Kidney tubule cell (primary cell): Measurements from ENCODE around the gene AFG1L.
"Not testable (repeated sequence)": the region's sequence is repeated elsewhere in the genome, so short reads cannot be mapped to it uniquely, and the experiment has no call there.

Experiments used
- DNase-seq: peaks from one replicate; pipeline ENCODE4 v3.0.0-alpha.2; 2018; ENCODE audit warnings: low spot score

Gene AFG1L

GRCh38 chr6:108288742-108289141 is 6.1 kb upstream of the AFG1L start:
- no peak for DNase-seq

- no peak for DNase-seq
Measured at GRCh38 chr6:108291091-108291490, 3.8 kb upstream of the AFG1L start.

DNA sequence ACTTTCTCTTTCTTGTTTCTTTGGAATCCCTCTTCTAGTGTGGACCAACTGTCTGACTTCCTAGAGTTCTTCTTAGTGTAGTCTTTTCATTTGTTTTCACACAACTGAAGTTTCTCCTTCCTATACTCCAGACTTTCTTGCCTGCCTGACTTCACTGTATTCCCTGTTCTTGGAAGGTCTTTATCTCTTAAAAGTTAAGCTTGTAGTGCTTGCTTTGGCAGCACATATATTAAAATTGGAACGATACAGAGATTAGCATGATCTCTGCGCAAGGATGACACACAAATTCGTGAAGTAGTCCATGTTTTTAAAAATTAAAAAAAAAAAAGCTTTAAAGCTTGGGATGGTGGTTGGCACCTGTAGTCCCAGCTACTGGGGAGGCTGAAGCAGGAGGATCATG is 2.3 kb upstream of the AFG1L start:
- DNase-seq = not testable (repeated sequence)

DNA sequence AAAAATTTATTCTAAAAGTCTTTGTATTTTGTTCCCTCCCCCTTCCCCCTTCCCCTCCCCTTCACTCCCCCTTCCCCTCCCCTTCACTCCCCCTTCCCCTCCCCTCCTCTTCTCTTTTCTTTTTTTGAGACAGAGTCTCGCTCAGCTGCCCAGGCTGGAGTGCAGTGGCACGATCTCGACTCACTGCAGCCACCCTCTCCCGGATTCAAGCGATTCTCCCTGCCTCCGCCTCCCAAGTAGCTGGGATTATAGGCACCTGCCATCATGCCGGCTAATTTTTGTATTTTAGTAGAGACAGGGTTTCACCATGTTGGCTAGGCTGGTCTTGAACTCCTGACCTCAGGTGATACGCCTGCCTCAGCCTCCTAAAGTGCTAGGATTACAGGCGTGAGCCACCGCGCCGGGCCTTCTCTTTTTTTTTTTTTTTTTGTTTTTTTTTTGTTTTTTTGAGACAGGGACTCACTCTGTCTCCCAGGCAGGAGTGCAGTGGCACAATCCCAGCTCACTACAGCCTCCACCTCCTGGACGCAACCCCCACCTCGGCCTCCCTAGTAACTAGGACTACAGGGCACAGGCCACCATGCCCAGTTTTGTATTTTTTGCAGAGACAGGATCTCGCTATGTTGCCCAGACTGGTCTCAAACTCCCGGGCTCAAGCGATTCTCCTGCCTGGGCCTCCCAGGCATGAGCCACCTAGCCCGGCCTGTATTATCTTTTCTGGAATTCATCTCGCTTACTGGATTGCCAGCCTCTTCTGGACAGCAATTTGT is 1.1 kb upstream of the AFG1L start:
- DNase-seq = no peak

GRCh38 chr6:108294297-108294726 is 542 bp upstream of the AFG1L start:
- no peak for DNase-seq

GRCh38 chr6:108295676-108296075 is 822 bp downstream of the AFG1L start:
- no peak for DNase-seq

DNA sequence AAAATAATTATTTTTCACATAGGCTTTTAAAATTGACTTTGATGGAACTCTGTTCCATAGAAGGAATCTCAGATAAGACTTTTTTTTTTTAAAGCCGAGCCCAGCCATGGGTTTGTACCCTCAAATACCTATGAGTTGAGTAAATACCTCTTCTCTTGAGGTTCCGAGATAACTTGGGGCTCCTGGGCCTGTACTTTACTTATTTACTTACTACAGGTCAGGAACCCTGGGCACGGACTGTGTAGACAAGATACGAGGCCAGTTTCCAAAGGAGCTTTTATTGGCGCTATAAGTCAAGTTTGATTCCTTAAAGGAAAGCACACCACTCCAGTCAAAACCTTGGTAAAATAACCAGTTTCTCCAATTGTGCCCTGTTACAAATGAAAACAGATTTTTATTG is 7.5 kb downstream of the AFG1L start:
- DNase-seq = no peak

- DNase-seq = no peak
Measured at GRCh38 chr6:108304646-108305045, 9.8 kb downstream of the AFG1L start.

DNA sequence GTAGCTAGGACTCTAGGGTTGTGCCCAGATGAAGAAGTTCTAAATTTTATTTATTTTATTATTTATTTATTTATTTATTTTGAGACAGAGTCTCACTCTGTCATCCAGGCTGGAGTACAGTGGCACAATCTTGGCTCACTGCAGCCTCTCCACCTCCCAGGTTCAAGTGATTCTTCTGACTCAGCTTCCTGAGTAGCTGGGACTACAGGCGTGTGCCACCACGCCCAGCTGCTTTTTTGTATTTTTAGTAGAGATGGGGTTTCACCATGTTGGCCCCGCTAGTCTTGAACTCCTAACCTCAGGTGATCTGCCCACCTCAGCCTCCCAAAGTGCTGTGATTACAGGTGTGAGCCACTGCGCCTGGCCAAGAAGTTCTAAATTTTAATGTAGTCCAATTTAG is 13.8 kb downstream of the AFG1L start:
- DNase-seq = not testable (repeated sequence)

DNA sequence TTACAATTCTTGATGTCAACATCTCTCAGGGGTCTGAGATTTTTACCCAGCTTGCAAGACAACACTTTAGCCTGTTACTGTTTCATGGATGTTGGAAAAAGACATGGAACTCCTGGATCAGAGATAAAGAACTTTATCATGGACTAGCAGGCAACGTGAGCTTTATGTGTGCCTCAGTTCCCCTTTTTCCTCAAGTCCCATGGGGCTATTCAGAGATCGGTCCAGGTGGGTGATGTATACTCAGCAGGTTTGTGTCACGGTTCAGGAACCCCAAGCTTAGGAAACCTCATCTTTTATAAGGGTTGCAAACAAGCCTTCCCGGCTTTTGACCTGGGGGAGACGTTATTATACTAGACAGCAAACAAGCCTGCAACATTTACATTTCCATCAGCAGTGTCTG is 15.0 kb downstream of the AFG1L start:
- no peak for DNase-seq

- no peak for DNase-seq
Measured at GRCh38 chr6:108312605-108313004, 17.8 kb downstream of the AFG1L start.

DNA sequence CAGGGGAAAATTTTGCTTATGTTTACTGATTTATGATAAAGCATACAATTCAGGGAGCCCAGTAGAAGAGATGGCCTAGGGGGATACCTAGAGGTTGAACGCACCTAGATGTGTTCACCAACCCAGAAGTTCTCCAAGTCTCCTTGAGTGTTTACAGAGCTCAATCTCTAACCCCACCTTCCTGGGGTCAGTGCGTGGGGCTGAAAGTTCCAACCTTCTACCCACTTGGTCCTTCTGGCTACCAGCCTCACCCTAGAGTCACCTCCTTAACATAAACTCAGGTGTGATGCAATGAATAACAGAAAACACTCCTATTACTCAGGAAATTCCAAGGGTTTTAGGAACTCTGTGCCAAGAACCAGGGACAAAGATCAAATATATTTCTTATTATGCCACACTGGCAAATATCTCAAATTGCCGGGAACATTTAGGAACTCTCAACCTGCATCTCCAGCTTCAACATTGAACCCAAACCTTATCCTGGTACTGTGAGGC is 26.4 kb downstream of the AFG1L start:
- no peak for DNase-seq

- no peak for DNase-seq
Measured at GRCh38 chr6:108322728-108323127, 27.9 kb downstream of the AFG1L start.

DNA sequence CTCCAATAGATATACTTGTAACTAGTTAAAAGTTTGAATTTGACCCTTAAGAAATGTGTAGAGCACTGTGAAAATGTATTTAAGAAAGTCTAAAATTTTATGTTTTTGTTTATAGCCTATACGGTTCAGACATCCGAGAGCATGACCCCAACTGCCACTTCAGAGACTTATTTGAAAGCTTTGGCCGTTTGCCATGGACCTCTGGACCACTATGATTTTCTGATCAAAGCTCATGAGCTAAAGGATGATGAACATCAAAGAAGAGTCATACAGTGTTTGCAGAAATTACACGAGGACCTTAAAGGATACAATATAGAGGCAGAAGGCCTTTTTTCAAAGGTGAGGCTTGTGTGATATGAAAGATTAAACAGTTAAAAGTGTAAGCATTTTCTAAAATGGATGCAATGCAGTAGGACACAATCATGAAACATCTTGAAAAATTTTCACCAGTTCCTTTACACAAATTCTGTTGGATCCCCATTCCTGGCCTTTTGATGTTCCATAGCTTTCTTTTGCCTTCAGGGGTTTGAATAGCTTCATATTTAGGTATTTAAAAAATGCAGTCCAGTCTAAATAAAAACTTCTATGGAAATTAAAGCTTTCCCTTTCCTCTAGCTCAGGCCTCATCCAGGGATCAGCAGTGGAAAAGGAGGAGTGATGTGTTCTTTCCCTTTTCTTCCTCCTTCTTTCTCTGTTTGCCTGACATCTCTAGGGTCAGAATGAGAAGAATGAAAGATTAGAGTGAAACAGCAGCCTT is 29.0 kb downstream of the AFG1L start:
- DNase-seq = no peak

DNA sequence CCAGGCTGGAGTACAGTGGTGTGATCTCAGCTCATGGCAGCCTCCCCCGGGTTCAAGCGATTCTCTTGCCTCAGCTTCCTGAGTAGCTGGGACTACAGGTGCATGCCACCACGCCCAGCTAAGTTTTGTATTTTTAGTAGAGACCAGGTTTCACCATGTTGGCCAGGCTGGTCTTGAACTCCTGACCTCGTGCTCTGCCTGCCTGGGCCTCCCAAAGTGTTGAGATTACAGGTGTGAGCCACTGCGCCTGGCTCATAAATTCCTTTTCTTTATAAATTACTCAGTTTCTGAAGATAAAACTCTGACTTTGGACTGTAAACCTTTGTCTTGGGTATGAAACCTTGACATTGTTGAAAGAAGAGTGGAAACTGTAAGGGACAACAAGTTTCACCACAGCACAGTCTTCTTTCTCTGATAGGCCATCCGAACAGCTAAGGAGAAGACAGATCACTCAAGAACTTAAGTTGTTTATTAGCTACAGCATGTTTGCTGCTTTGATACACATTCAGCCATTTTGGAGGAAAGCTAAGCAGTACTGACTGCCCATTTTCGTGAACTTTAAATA is 35.4 kb downstream of the AFG1L start:
- not testable (repeated sequence) for DNase-seq

- DNase-seq = no peak
Measured at GRCh38 chr6:108330806-108331205, 36.0 kb downstream of the AFG1L start.

DNA sequence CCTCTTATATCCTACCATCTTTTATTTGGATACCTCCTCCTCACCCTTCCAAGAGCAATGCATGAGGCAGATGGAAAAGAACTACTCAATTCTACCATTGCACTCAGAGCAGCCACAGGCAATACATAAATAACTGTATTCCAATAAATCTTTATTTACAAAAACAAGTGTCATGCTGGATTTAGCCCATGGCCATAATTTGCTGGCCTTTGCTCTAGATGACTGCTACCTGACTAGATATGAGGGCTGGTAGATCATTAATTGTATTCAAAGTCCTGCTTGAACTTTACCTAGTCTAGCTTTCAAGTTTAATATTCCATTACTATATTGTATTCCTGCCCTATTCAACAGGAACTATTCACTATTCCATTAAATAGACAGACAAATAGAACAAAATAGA is 37.1 kb downstream of the AFG1L start:
- peak; percentile 26 for DNase-seq

GRCh38 chr6:108336971-108337370 is 42.1 kb downstream of the AFG1L start:
- peak; percentile 42 for DNase-seq

DNA sequence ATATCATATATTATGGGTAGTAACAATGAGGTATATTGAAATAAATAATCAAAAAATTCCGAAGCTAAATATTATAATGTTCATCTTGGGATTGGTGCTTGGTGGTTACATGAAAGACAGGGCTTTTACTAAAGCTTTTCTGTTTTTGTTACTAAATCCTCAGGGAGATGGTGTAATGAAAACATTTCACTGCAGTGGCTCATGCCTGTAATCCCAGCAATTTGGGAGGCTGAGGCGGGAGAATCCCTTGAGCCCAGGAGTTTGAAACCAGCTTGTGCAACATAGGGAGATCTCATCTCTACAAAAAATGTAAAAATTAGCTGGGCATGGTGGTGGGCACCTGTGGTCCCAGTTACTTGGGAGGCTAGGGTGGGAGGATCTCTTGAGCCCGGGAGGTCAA is 42.9 kb downstream of the AFG1L start:
- no peak for DNase-seq

DNA sequence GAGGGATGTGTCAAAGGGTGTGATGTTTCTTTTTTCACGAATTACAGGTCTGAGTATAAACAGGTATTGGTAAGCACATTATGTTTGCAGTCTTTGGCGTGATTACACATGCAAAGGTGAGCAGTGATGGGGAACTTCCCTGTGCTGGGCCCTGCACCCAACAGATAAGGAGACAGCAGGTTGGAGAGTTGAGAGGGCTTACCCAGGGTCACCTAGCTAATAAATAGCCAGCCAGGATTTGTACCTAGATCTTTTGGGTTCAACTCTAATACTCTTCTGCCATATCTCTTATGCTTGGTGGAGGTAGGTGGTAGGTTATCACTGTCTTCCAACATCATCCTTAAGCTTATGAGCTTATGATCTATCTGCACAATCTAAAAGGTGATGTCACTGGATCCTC is 46.5 kb downstream of the AFG1L start:
- no peak for DNase-seq

- no peak for DNase-seq
Measured at GRCh38 chr6:108343894-108344293, 49.0 kb downstream of the AFG1L start.

- no peak for DNase-seq
Measured at GRCh38 chr6:108348655-108349349, 53.9 kb downstream of the AFG1L start.
